HG03280 (cell line): ENCODE measurements around the gene ATPAF1.

Experiments used
- ATAC-seq: cut with Tn5 transposase; IDR thresholded peaks from one replicate; pipeline ENCODE4 v1.9.1; 2021; ENCODE audit warnings: mild to moderate bottlenecking, moderate library complexity; ENCODE audit not compliant: unreplicated experiment

ATPAF1 gene

DNA sequence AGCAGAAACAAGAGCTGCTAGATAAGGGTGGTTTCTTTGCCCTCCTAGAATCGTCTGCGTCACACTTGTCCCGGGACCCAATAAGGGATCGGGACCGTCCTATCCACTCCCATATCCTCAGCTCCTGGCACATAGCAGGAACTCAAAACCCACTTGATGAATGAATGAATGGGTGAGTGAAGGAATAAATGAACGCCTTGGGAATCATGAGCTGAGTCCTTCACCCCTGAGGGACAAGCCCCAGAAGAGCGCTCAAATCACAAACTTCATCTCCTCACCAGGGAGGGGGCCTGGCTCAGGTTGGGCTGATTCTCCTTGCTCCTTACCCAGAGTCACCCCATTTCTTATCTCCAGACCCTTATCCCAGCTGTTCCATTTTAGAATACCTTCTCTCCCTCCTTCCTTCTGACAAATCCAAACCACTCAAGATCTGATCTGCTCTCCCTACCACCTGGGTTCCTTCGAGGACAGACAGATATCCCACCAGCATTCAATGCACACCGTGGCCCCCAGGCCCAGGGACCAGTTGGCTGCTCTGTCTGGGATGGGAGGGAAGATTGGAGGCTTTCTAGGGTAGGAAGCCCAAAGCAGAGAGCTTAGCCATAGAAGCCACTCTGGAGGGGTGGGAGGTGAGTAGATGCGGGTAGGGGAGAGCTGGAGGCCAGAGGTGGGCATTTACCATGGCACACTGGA lies 50.9 kb downstream of the ATPAF1 start:
- ATAC-seq, result peak; percentile 4

DNA sequence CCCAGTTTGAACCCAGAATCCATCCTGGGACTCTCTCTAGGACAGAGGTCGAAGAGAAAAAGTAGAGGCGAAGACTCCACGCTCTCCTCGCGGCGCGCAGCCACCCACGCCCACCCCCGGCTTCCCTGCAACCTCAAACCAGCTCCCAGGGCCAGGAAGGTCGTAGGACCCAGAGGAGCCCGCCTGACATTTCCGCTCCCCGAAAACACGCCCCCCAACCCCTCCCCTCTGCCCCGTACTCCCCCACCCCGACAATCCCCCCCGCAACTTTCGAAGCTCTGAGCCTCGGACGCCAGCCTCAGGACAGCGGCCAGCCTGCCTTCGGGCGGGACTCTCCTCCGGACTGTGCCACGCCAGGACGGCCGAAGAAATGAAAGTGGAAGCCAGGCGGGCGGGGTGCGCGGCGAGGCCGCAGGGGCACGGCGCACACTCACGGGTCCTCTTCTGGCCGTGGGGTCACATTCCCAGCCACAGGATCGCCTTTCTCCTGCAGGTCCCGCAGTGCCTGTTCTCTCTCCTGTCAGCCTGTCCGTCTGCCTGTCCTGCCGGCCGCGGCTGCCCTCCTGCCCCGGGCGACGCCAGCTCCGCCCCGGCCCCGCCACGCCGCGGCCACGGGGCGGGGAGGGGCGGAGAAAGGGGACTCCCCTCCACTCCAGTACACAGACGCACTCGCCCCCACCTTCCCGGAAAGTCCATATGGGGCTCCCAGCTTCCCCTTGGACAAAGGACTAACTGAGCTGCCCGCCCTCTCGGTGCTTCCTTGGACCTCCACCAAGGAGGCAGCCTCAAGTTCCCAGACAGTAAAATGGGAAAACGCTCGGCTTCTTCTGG lies 51.7 kb downstream of the ATPAF1 start, which contains the start of gene MOB3C:
Gene MOB3C (minus strand): TSS at position 535 of the 831 bp plus-strand sequence. CDS start 3,490 bp downstream, outside the sequence.
- ATAC-seq, result peak; percentile 67

DNA sequence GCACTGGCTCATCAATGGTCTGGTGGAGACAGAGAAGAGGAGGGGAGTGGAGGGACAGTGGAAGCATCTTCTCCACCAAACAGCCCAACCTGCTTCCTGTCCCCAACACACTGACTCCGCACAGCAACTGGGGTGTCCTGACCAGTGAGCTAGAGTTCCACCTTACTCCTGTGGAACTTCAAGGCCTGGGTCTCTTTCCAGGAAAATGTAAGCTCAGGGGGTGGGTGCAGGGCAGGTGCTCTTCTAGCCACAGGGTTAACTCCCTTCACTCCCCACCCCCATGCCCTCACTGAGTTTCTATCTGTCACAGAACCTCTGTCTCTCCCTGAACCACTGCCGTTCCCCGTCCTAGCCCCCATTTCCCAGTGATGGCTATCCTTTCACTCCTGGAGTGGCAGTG lies 52.4 kb downstream of the ATPAF1 start:
- no peak for ATAC-seq

DNA sequence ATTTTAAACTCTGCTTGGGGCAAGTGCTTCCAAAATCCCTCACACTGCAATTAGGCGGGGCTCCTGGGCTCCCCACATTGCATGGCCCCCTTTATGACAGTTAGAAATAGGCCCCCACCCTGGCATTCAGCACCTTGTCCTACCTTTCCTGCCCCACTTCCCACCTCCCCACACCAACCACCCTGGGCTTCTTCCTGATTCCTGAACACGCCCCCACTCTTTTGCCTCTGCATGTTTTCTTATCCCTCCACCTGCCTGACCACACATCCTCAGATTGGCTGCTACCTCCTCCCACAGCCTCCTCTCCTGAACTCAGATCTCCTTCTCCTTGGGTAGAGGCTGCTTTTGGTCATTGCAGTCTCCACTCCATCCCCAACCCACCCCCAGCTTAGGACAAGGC lies 53.1 kb downstream of the ATPAF1 start:
- no peak for ATAC-seq

DNA sequence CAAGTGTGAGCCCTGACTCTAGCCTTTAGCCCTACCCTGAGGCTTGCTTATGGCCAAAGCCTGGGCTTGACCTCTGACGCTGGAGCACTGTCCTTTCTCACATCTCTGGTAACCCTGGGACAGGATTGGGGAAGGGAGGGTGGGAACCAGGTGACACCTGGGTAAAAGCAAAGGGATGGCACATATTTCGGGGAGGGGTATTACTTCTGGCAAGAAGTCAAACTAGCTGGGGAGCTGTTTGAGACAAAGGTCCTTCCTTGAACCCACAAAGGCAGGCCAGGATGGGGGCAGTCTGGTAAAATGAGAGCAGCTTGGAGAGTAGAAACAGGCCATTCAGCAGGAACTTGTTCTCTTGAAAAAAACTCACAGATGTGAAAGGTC lies 53.6 kb downstream of the ATPAF1 start:
- no peak for ATAC-seq

DNA sequence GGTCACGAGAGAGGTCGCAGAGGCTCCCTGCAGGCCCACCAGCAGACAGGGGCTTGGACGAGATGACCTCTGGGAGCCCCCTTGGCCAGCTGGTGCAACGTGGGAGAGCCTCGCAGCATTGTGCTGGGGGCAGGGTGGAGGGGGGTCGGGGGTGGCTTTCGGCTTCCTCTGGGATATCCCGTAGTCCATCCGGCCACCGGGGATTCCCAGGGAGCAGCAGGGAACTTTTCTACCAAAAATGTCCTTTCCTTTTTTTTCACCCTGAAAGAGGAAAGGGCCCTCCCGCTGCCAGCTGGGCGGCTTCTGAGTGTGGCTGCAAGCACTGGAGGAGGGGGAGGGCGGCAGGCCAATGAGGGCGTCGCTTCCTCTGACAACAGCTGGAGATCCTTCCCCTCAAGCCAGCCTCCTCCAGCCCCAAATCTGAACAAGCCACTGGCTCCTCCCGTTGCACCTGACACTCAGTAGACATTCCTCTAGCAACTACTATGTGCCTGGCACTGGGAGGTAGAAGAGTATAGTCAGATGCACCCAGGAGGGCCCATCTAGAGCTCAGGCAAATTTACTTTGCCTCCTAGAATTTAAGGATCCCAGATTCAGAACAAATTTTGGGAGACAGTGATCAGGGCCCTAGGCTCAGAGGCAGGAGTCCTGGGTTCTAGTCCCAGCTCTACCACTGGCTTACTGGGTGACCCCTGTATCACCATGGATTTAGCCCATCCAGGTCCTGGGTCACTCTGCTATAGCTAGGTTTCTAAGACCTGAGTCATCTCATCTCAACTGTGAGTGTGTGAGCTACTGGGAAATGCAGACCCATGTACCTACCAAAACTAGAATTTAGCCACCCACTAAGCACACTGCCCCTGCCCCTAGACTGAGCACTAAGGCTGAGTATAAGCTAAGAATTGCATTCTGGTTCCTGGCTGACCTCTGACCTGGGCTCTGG lies 54.2 kb downstream of the ATPAF1 start:
- ATAC-seq, result no peak

DNA sequence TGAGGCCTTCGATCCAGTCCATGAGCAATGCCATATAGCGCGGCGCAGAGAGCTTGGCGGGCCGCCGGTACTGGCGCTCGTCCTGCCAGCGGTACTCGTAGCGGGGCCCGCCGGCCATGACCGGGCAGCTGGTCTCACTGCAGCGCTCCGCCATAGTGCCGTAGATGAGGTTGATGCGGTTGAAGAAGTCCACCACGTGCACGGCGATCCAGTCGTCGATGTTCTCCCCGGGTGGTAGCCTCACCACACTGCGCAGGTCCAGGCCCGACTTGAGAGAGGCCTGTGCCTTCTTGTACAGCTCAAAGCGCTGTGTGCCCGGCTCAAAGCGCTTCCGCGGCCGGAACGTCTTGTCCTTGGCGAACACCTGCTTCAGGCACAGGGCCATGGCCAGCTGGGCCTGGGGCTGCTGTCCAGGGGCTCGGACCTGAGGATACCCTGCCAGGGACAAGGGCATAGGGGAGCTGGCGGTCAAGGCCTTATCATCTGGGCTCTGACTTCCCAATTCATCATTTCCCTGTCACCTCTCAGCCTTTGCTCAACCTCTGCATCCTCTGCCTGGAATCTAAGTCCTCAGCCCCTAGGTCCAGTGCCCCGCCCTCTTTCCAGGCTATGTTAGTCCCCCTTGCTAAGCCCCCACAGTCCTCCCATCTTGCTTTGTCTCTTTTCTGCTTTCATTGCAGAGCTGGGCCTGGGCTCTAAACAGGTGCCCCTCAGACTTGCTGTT lies 55.1 kb downstream of the ATPAF1 start:
- no peak for ATAC-seq

DNA sequence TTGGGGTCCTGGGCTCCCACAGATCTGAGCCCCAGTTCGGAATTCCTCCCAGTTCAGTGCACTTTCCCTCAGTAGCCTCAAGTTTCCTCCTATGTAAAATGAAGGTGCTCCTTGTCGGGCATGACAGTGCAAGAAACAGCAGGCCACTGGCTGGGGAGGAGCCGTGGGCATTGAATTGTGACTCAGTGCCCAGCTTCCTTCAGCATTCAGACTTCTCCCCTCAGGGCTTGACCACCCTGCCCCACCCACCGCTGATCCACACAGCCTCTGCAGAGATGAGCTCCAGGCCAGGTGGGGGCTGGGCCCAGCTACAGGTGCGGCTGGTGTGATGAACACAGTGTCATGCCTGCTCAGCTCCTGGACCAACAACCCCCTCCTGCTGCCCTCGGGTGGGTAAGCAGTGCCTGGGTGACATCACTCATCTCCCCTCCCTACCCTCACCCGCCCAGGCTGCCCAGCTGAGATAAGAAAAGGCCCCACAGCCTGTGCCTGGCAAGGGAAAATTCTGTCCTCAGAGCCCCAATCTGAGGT lies 56.4 kb downstream of the ATPAF1 start:
- ATAC-seq, result no peak

DNA sequence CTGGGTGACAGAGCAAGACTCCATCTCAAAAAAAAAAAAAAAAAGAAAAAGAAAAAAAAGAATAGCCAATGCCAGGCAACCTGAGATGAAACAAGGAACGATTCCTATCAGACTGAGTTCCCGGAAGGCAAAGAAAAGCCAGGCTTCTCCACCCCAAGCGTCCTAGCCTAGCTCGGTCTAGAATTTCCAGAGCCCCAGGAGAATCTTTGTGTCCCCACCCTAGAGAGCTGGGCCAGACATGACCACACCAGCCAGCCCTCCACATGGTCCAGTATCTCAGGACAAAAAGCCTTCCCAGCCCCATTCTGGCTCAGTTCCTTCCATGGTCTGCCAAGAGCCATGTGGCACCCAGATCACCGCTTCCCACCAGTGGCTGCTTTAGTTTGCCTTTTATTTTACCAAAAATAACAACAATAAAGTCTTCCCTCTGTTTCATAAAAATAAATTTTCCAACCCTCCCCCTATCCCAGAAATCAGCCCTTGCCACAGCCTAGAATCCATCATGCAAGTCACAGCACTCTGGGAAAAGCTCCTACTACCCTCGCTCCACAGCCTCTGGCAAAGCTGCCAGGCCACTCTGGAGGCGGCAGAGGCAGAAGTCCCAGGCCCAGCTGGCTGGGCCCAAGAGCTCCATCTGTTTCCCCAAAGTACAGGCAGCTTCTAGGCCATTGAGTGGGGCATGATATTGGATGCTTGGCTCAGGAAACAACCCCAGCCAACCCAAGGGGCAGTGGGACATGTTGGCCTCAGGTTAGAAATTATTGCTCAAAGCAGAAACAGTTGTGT lies 60.6 kb downstream of the ATPAF1 start:
- no peak for ATAC-seq

DNA sequence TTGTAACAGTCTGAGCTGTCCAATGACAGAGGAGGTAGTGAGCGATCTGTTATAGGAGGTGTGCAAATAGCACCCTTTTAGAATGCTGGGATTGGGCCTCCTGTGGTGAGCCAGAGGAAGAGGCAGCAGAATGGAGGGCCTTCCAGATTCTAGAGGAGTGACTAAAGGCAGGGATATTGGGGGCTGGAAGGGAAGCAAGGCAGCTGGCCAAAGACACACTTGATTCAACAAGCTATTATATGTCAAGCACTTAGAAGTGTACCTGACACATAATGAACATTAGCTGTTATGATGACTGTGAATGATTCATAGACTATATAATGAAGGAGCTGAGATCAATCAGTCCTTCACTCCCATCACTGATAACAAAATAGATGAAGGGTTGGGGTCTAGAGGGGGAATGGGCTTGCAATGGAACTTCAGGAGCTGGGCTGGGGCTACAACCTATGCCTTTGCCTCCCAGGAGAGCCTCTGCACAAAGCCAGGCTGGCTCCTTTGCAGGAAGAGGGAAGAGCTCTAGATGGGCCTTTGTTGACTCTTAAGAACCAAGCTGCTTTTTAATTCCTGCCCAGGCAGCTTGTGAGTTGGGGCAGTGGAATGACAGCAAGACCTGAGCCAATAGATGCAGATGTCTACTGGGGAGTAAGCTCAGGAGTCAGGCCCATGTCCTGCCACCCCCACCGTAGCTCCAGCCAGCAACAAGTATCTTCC lies 61.8 kb downstream of the ATPAF1 start:
- no peak for ATAC-seq

DNA sequence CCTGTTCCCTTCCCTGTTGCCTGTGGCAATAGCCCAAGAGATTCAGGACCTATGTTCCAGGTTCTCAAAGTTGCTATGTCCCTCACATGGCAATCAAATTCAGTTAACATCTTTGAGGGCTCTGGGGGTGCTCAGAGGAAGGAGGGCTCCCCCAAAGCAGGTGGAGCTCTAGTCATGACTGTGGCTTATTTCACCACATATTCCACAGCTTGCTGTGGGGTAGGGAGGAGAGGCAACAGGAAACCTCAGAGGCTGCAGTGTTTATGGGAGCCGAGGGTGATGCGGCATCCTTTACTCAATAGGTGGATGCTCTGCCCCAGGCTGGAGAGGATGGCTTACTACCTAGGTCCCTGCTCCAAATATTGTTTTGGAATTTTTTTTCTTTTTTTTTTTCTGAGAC lies 62.9 kb downstream of the ATPAF1 start:
- ATAC-seq, result no peak

DNA sequence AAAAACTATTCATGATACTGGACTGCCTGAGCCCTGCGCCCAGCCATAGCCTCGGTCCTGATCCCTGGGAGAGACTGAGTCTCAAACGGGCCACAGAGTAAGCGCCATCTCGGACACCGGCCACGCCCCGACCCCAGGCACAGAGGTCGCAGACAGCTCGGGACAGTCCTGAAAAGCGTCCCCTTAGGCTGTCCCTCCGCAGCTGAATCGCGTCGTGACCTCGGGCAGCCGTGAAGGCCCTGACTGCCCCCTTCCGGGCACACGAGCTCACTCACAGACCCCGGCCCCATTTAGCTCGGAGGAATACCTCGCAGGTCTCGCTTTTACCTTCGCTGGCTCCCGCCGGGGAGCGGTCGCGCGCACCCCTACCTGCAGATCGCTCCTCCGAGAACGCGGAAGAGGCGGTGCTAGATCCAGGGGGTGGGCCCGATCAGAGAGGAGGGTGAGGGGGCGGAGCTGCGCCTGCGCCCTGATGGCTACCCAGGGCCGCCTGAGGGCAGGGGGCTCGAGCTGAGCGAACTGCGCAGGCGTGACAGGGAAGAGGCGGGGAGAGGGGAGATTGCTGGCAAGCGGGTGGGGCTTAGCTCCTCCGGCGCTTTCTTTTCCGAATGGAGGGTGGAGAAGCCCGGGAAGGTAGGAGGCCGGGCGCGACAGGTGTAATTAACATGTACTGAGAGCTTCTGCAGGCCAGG lies 64.2 kb downstream of the ATPAF1 start, which contains the start of gene MKNK1:
Gene MKNK1 (minus strand): TSS at position 411 of the 692 bp plus-strand sequence. CDS start 20,941 bp downstream, outside the sequence.
- peak; percentile 98 for ATAC-seq

DNA sequence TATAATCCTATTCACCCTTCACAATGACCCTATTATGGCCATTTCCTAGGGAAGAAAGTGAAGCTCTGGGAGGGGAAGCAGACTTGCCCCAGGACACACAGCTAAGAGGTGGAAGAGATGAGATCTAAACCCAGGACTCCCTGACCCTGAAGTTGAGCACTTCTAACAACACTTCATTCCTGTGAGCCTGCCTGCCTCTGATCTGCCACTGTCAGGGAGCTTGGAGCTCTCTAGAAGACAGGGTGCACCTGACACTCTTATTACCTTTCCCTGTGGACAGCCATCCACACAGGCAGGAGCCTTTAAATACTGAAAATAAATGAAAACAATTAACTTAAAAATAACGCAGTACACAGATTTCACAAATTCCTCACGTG lies 64.7 kb downstream of the ATPAF1 start:
- no peak for ATAC-seq

DNA sequence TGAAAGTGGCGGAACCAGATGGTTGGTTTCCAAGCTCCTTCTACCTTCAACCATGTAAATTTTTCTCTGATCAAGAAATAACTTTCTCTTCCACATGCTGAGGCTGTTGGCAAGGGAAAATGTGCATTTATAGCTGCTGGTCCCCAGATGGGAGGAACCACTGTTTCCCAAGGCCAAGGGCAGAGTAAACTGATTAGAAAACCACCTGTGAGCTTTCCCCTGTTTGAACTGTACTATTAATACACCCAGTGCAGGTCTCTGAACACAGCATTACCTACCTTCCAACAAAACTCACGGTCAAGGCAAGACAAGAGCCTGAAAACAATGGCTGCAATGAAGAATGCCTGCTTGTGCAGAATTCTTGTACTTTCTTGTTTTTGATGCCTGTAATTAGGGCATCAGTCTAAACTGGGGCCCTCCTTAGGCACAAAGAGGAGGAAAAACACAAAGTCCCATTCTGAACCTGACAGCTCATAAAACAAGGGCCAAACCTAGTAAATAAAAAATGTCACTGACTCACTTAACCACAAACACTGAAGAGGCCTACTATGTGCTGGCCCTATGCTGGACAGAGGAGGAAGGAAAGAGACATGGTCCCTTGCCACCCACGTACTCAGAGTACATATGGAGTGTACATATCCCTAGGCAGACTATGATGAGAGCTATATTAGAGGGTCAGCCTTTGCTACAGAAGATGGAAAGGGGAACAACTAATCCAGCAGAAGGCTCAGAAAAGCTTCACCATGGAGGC lies 66.7 kb downstream of the ATPAF1 start:
- ATAC-seq, result no peak

DNA sequence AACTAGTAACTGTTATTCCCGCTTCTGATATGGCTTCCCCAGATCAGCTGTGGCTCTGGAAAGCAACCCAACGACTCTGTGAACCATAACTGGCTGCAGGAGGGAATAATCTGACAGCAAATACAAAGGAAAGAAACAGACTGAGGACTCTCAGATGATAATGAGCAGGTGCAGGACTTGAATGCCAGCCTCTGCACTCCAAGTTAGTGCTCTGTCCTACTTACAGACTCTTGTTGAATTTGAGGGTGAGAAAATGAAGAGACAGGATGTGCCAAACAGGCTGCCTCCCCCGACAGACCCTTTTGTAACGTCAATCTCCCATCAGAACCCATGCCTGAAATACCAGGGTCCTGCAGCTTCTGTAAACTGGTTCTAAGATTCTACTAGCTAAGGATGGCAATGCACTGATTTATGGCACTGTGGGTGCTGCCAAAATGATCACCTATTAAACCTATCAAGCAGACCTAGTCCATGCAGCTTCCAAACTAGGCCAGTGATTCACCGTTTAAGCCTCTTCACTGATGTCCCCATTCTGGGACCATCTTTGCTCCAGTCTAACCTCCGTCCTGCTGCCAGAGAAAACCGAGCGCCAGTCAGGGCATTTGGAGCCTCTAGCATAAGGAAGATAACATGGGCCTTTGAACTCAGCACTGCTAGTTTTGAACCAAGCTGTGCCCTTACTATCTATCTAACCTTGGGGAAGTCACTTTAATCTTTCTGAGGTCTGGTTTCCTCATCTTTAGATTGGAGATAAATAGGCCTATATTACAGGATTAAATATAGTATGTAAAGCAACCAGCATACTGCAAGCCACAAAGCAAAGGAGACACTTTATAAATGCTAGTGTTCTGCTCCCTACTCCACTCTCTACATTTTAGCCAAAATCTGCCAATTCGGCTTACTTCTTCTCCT lies 68.8 kb downstream of the ATPAF1 start:
- no peak for ATAC-seq

DNA sequence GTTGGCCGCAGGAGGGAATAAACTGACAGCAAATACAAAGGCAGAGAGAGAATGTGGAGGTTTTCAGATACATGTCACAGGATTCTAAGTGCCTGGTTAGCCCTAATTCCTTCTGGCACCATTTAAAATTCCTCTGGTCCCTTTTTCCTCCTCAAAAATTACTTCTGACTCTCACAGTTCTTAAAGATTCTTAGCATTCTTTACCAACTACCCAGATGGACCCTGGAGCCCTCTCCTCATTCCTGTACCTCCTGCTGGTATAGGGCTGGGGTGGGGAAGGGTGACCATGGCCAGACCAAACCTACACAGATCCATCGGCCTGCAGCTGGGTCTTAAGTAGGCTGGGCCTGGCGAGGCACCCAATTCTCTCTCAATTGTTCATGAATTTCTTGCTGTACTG lies 71.3 kb downstream of the ATPAF1 start:
- ATAC-seq, result no peak
